Measurements from ENCODE around the gene NEUROG1.

DNA sequence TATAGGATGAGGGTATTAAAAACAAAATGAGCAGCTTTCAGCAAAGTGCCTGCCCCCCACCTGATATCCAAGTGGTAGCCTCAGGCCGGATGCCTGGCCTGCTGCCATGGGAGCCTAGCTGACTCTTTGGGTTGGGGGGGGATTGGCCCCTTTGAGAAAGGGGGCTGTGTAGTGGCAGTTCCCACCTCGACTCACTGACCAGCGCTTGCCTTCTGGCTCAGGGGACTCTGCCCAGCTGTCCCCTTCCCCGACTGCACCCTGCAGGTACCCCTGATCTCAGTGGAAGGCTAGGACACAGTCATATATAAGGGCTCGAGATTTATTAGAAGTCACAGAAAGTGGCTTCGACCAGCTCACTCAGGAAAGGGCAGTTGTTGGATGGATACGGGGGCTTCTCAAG, 1.5 kb upstream of the NEUROG1 start:
- TF ChIP-seq POLR2A (IDR thresholded peaks at IDR 0.05; ENCODE audit: low read depth) (no peak), EP300 (IDR thresholded peaks at IDR 0.05) (no peak), CTCF (IDR thresholded peaks at IDR 0.05) (no peak)
